GM08714 (cell line): ENCODE results near the gene CSF1R.

Source experiments
- H3K4me3 ChIP-seq: fragments of 200-500 bp; sonication (Bioruptor generic); 2 replicates; pipeline ENCODE4 v1.5.1; 2014; ENCODE audit warnings: mild to moderate bottlenecking, low read length, inconsistent platforms
- ZNF274 ChIP-seq: IDR thresholded peaks from 2 replicates; pipeline ENCODE4 v1.6.1; 2012; ENCODE audit warnings: mild to moderate bottlenecking, low read depth, low read length

The CSF1R gene

DNA sequence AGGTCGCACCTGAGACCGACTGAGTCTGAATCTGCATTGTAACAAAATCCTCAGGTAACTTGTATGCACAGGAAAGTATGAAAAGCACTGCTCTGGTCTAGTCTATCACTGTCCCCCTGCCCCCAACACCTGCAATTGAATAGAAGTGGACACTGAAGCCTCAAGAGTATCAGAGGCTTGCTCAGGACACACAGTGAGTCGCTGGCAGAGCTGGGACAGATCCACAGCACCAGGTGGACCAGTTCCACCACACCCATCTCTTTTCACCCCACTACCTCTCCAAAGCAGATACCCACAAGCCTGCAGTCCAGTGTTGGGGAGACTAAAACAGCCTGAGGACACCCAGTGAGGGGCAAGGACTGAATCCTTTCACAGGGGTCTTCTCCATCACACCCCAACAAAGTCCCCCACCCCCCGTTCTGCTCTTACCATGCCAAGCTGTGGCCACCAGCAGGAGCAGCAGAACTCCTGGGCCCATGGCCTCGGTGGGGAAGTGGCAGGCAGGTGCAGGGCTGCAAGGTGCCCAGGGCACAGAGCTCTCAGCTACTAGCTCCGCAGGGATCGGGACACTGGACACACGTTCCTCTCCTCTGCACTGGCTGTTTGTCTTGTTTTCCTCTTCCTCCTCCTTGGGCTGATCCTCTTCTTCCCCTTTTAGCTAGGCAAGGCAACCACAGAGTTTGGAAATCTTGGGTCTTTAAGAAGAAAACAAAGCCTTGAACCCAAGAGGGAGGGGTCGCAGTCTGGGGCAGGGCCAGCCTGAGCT is at the start of gene CSF1R:
CSF1R (minus strand) TSS at position 605 of the 766 bp plus-strand sequence; CDS start at position 478, 127 bp downstream.
- no peak within 1 kb of the TSS for H3K4me3 ChIP-seq
- TF ChIP-seq ZNF274: no peak

DNA sequence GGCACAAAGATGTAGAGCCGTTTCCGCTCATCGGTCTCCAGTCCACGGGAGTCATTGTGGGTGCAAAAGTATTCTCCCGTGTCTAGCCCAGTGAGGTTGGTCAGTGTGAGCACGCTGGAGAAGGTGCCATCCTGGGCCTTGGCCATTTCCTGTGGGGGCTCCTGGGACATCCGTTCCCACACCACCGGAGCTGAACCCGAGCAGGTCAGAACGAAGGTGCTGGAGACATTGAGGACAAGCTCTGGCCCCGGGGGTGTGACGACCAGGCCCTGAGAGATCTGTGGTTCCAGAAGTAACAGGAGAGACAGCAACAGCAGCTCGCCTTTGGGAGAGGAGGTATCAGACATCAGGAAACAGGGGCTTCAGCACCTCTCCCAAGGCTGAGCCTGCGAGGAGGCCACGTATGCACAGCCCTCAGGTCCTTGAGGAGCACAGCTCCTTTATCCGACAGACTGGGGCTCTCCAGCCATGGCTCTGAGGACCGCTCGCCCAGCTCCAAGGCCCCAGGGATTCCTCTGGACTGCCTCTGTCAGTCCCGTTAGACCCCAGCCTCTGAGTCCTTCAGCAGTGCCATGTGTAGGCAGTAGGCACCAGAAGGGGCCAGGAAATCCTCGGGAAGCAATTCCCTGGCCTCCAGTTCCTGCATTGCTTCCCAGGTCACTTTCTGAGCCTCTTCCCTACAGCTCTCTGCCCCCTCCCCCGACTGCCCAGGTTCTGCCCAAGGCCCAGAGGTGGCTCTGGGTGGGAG is 49.4 kb upstream of the CSF1R start:
- no peak for TF ChIP-seq ZNF274
- no peak overlapping the region for H3K4me3 ChIP-seq

DNA sequence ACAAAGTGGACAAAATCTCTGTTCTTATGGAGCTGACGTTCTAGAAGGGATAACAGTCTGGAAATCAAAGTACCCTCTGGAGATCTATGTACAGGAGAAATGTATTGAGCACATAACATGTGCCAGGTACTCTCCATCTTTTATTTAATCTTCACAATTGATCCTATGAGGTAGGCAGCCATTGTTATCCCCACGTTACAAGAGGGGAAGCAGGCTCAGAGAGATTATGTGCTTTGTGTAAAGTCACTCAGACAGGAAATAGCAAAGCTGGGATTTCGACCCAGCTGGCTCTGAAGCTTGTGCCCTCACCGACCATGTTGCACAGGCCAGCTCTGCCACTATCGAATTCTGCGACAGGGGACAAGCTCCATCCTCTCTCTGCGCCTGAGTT is 47.8 kb upstream of the CSF1R start:
- H3K4me3 ChIP-seq: no peak overlapping the region
- no peak for TF ChIP-seq ZNF274

DNA sequence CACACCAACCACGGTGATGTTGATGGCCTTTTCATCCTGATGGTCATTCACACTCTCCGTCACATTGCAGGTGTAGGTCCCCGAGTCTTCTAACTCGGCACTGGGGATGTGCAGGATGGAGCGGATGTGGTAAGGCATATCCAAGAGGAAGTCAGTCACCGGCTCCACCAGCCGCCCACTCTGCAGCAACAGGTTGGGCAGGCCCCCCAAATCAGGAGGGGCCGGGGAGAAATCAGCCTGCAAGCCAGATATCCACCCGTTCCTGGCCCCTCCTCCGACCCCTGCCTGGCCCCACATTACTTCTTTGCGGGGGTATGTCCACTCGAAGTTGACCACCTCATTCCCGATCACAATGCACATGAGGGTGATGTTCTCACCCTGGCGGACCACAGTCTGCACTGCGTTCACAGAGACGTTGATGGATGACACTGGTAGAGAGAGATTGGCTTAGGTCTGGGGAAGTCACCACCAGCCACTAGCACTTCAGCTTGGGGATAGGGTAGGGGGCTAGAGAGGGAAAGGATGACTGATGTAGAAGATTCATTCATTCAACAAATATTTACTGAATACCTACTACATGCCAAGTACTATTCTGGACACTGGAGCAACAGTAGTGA is 47.3 kb upstream of the CSF1R start:
- no peak overlapping the region for H3K4me3 ChIP-seq
- no peak for TF ChIP-seq ZNF274

DNA sequence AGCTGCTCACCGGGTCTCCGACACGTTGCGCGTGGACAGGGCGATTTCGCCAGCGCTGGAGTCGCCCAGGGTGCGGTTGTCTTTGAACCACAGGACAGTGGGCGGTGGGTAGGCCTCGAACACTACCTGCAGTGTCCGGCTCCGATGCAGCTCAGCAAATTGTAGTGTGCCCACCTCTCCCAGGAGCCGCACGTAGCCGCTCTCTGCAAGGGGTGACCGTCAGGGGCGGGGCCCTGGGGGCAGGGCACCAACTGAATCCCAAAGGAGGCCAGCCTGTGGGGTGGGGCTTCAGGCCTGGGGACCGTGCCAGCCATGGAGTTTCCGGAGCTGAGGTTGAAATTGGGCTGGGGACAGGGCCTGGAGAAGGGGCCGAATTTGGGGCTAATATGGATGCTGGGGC is 46.4 kb upstream of the CSF1R start:
- no peak overlapping the region for H3K4me3 ChIP-seq
- TF ChIP-seq ZNF274: no peak

DNA sequence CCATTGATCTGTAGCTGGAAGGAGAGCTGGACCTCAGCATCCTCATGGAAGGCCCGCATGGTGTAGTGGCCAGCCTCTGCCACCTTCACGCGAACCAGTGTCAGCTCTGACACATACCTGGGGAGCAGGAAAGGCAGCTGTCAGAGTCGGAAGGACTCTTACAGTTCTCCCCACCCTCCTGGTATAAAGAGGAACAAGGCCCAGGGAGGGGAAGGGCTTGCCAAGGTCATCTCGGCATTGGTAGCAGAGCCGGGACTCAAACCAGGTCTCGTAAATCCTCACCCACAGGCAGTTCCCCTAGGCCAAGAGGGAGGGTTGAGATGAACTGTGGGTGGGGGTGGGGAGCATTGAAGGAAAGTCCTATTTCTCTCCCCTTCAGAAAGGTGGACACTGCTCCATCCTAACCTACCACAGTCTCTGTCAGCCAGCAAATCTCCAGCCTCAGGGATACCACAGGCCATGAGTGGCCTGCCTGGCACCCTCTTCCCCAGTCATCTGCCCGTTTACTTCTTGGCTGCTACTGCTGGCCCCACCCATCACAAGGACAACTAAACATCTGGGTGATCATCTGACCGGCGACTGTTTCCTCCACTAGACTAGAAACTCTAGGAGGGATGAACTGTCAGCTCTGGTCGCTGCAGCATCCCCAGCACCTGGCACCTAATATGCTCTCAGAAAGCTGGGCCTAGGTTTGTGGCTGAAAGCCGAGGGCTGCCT is 45.8 kb upstream of the CSF1R start:
- no peak for TF ChIP-seq ZNF274
- H3K4me3 ChIP-seq: no peak overlapping the region

DNA sequence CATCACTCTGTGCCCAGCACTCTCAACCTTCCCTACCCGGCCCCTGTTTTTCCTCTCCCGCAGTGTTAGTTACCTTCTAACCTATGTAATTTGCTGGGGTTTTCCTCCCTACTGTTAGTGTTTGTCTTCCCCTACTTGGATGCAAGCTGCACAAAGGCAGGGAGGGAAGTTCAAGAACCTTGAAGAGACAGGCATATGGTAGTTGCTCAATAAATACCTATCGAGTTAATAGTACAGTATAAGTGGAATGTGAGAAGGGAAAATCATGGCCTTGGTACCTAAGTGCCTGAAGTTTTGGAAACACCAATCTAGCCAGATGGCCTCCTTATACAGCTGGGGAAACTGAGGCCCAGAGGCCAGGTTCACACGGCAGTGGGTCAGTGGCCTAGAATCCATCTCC is 45.1 kb upstream of the CSF1R start:
- no peak overlapping the region for H3K4me3 ChIP-seq
- TF ChIP-seq ZNF274: no peak

DNA sequence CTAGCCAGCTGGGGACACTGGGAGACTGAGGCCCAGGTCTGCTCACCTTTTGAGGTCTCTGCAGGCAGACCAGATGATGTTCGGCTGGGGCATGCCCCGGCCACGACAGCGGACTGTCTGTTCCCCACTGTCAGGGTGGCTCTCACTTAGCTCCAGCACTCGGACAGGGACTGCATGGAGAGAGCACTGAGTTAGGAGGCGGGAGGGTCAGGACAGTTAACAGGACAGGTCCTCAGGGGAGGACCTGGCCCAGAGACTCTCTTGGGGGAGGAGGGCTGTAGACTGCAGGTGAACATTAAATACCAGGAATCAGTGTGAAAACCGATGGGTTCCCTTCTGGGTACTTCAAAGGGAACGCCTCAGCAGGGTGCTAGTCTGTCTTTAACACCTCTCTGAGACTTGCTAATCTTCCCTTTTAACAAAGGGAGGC is 44.2 kb upstream of the CSF1R start:
- no peak for TF ChIP-seq ZNF274
- H3K4me3 ChIP-seq: no peak overlapping the region

DNA sequence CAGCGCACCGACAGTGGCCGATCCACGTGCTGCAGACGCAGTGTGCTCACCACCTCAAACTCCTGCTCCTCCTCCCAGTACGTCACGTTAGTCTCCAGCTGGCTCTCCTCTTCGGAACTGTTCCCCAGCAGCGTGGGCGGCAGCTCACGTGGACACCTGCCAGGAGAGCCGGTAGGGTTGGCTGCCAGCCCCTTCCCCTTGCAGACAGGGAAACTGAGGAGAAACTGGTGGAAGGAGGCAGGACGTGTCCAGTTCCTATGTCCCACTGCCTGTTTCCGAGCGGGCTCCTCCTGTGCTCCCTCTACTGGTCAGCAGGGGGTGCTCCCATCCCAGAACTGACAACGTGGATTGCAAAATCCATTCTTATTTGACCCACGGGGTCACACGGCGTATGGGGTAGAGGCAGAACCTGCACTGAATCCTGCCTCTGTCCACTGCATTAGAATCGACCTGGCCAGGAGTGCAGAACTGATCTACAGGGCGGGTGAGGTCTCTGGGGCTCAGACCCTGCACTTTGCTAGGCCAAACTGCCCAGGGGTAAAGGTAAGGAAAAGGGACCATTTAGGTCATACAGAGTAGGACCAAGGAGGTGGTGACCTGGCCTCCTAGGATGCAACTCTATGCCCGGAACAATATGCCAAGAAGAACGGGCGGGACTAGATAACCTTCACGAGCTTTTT is 43.6 kb upstream of the CSF1R start:
- H3K4me3 ChIP-seq: no peak overlapping the region
- no peak for TF ChIP-seq ZNF274

DNA sequence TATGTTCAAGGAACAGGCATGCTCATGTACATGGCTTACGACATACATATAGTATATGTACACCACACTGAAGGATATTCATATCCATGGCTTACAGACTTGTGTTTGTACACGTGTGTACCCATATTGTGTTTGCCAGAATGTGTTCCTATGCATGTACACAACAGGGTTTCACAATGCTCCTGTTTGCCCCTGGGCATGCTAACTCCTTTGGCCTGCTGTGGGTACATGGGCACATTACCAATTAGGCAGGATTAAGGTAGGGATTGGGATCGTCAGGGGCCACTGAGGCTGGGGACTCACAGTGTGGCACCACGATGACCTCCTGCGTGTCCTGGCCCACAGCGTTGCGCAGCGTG is 43.1 kb upstream of the CSF1R start:
- H3K4me3 ChIP-seq: no peak overlapping the region
- no peak for TF ChIP-seq ZNF274

DNA sequence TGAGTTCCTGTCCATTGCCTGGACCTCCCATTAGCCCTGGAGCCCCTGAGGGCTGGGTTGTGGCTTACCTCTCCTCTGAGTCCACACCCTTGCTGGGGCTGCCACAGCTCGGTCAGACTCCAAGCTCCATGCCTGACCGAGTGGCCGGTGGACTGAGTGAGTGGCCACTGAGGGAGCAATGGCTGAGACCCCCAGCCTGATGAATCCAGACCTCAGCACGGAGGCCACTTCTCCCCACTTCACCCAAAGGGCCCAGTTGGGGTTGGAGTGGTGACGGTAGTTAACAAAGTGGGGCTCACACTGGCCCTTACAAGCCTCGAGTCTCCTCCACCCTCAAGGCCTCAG is 40.5 kb upstream of the CSF1R start:
- TF ChIP-seq ZNF274: no peak

DNA sequence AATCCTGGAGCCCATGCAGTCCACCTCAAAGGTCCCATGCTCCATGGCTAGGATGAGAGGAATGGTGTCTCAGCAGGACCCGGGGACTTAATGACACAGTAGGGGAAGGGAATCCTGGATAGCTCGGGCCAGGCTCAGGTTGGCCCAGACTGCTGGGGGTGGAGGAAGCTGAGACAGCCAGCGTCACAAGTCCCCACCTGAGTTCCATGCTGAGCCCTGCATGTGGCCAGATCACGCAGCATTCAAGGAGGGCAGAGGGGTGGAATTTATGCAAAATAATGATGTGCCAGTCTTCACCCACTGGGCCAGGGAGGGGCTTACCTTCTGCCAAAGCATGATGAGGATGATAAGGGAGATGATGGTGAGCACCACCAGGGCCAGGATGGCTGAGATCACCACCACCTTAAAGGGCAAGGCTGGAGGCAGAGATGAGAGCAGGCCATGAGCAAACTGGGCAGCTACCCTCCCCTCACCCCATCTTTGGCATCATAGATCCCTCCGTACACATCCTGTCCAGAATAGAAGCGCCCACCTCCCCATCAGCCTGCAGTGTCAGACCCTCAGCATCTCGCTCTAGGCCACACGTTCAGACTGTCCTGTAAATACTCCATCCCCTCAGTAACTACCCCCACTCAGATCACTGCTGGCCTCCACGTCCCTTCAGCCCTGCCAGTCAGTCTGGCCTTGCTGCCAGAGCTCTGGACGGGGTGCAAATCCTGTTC is 40.0 kb upstream of the CSF1R start:
- TF ChIP-seq ZNF274: no peak
- no peak overlapping the region for H3K4me3 ChIP-seq

More for the DNA sequence above, 40.5 kb upstream of the CSF1R start:
- H3K4me3 ChIP-seq: no peak overlapping the region

DNA sequence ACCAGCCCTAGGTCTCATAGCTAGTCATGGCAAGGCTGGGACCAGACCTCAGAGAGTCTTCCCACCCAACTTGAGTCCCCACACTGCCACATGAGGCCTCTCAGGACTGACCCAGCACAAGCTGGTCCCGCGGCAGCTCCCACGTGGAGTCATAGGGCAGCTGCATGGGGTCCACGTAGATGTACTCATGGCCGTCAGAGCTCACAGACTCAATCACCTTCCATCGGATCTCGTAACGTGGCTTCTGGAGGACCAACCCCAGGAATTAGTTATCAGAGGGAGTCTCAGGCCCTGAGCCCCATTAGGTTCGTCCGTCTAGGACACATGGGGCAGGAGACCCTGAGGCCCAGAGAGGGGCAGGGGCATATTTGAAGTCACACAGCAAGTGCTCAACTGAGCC is 39.0 kb upstream of the CSF1R start:
- no peak for TF ChIP-seq ZNF274
- no peak overlapping the region for H3K4me3 ChIP-seq
